ENCODE data around the gene OSGEP. TPM values are rescaled to one million over a fixed set of nuclear protein-coding genes. Genes with fewer than 3 reads are reported as not detected.

OSGEP gene
- total and polyA plus RNA-seq, 8 donors = 24.7 to 71.8 (median 52.5) TPM

DNA sequence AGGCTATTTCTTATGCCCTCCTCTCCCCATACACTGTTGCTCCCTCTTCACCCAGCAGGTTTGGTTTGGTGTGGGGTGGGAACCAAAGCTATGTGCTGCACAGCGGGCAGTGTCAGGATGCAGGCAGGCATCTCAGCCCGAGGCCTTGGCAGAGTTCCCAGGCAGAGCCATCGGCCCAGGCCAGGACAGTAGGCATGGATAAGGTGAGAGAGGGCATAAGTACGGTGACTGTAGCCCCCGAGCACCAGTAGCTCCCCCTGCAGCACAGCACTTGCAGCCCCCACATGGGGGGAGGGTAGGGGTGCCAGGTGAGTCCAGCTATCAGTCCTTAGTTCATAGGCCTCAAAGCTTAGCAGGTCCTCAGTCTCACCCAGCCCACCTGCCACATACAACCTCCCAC lies 25.8 kb downstream of the OSGEP start:
- no peak overlapping the region for H3K4me3 ChIP-seq
- no peak for DNase-seq
- peaks cover 0 to 38% (median 14%) of the 10 kb centered on the region in 4 donors for H3K4me1 ChIP-seq
- 43 to 59% (median 50%) methylated on average over 5 of the region's 5 CpGs for WGBS, 5 donors
- no peaks in the 10 kb centered on the region for H3K36me3 ChIP-seq
- H3K27me3 ChIP-seq = no peaks in the 10 kb centered on the region
- no peaks in the 10 kb centered on the region for H3K9me3 ChIP-seq
- intact Hi-C loops (cut with DNase I; ENCODE audit: low total_unique reads) = no loop called here
- TF ChIP-seq EP300 (IDR thresholded peaks at IDR 0.05) (no peak), POLR2AphosphoS5 (IDR thresholded peaks at IDR 0.05) (no peak), POLR2A (IDR thresholded peaks at IDR 0.05) (no peak)
- TF ChIP-seq, protein P1, sequence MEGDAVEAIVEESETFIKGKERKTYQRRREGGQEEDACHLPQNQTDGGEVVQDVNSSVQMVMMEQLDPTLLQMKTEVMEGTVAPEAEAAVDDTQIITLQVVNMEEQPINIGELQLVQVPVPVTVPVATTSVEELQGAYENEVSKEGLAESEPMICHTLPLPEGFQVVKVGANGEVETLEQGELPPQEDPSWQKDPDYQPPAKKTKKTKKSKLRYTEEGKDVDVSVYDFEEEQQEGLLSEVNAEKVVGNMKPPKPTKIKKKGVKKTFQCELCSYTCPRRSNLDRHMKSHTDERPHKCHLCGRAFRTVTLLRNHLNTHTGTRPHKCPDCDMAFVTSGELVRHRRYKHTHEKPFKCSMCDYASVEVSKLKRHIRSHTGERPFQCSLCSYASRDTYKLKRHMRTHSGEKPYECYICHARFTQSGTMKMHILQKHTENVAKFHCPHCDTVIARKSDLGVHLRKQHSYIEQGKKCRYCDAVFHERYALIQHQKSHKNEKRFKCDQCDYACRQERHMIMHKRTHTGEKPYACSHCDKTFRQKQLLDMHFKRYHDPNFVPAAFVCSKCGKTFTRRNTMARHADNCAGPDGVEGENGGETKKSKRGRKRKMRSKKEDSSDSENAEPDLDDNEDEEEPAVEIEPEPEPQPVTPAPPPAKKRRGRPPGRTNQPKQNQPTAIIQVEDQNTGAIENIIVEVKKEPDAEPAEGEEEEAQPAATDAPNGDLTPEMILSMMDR (IDR thresholded peaks at IDR 0.05) = no peak
- no peak overlapping the region for H3K27ac ChIP-seq

DNA sequence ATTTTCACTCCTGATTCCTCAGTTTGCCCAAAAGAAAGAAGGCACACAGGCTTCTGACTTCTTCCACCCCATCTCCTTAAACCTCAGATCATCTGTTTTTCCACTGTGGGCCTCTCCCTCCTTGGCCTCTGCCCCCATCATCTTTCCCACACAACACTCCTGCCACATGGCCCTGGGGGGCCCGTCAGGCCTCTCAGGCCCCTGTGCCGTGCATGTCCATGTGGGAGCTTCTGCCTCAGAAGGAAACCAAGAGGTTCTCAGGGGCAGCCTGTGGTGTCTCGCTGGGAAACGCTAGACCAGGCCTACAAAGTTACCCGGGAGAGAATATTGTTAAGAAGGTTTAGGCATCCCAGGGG lies 26.6 kb downstream of the OSGEP start:
- Histone ChIP-seq H3K4me3 (no peak overlapping the region), H3K27me3 (no peaks in the 10 kb centered on the region), H3K36me3 (no peaks in the 10 kb centered on the region), H3K27ac (peak overlapping the region in 3 of 5 donors; percentile 3 to 38 (median 30)), H3K9me3 (no peaks in the 10 kb centered on the region), H3K4me1 (peaks cover 0 to 38% (median 14%) of the 10 kb centered on the region in 4 donors)
- TF ChIP-seq, protein P1 (IDR thresholded peaks at IDR 0.05) = no peak
- TF ChIP-seq EP300 (IDR thresholded peaks at IDR 0.05) (no peak), POLR2A (IDR thresholded peaks at IDR 0.05) (no peak), POLR2AphosphoS5 (IDR thresholded peaks at IDR 0.05) (no peak)
- intact Hi-C loops (cut with DNase I; ENCODE audit: low total_unique reads) = no loop called here
- DNase-seq = no peak
- WGBS, 5 donors = 76 to 91% (median 87%) methylated on average over 5 of the region's 5 CpGs

DNA sequence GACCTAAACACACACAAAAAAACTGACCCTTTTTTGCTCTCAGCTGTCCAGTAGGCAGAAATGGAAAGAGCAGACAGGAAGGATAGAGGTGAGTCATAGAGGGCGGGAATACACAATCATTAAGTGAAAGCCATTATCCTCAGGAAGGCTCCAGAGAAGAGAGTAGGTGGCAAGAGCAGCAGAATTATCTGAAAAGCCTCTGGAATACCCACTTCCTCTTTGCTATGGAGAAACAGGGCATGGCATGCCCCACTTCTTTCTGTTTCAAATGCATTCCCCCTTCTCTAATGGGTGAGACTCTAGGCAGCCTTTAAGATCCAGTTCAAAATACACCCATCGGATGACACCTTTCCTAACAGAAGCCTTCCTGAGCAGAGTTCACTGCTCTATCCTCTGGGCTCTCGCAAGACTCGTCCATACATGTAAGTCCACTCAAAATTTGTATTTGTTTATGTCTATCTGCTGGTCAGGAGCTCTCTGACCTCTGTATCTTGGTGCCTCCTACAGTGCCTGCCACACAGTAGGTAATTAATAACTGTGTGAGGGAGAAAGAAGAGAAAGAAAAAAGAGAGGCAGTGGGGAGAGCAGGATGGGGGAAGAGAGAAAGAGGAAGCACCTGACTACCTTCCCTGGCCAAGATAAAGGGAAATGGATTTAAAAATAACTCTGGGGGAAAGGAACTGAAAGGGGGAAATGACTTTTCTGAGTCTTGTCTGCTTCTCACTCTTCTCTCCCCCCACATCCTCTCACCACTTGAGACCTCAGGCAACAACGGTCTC lies 27.2 kb downstream of the OSGEP start:
- intact Hi-C loops (cut with DNase I; ENCODE audit: low total_unique reads) = no loop called here
- DNase-seq = peak in 1 of 2 donors; percentile 50
- 52 to 71% (median 67%) methylated on average over 5 of the region's 5 CpGs for WGBS, 5 donors
- Histone ChIP-seq H3K9me3 (no peaks in the 10 kb centered on the region), H3K27me3 (no peaks in the 10 kb centered on the region), H3K4me1 (peaks cover 0 to 38% (median 14%) of the 10 kb centered on the region in 4 donors), H3K27ac (peak overlapping the region in 3 of 5 donors; percentile 18 to 61 (median 22)), H3K36me3 (no peaks in the 10 kb centered on the region), H3K4me3 (no peak overlapping the region)
- TF ChIP-seq, protein P1 (IDR thresholded peaks at IDR 0.05) = no peak
- no peak for TF ChIP-seq EP300 (IDR thresholded peaks at IDR 0.05)
- no peak for TF ChIP-seq POLR2A (IDR thresholded peaks at IDR 0.05)
- TF ChIP-seq POLR2AphosphoS5 (IDR thresholded peaks at IDR 0.05) = no peak

DNA sequence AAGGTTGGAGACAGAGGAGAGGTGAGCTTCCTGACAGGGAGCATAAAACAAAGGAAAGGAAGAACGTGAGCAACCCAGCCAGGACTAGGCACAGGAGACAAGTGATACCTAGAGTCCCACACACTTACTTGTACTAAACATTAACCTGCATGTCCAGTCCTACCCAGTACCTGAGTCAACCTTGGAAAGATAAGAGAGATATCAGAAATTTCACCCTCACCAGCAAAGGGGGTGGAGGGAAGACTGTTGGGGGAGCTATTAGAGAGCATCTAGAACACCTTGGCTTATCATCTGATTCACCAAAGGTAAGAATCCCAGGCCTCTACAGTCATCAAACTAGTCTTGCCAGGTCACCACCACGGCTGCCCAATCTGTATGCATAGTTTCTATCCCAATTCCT lies 29.8 kb downstream of the OSGEP start:
- H3K27ac ChIP-seq = no peak overlapping the region
- no peak for DNase-seq
- TF ChIP-seq EP300 (IDR thresholded peaks at IDR 0.05) = no peak
- no peak for TF ChIP-seq POLR2AphosphoS5 (IDR thresholded peaks at IDR 0.05)
- TF ChIP-seq, protein P1 (IDR thresholded peaks at IDR 0.05) = no peak
- no peak for TF ChIP-seq POLR2A (IDR thresholded peaks at IDR 0.05)
- H3K36me3 ChIP-seq = no peaks in the 10 kb centered on the region
- H3K4me1 ChIP-seq = peaks cover 0 to 28% (median 4%) of the 10 kb centered on the region in 4 donors
- H3K4me3 ChIP-seq = no peak overlapping the region
- 15 to 34% (median 18%) methylated on average over 2 of the region's 2 CpGs for WGBS, 5 donors
- H3K27me3 ChIP-seq = no peaks in the 10 kb centered on the region
- no peaks in the 10 kb centered on the region for H3K9me3 ChIP-seq
- intact Hi-C loops (cut with DNase I; ENCODE audit: low total_unique reads) = no loop called here

Measured in stomach (tissue), 9 donors.